ENCODE data around the gene USP38.

USP38 gene

DNA sequence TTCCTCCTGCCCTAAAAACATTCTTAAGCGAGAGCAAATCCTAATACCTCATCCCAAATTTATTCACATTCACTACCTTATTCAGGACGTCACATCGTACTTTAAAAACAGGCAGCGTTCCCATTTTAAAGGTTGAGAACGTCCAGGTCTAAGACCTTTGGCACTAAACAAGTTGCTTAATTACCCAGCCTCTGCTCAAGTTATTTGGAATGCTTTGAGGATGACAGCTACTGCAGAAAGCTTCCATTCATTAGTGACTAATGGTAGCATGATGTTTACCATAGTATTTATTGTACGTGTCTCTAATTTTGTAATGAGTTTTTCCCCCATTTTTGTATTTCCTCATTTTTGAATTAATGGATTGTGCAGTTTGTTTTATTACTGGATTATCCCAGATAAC is 1.5 kb downstream of the USP38 start:
- H3K9me3 ChIP-seq: no peaks in the 10 kb centered on the region
- H3K4me3 ChIP-seq: peak overlapping the region; percentile 87 to 96
- H3K36me3 ChIP-seq: peaks cover 0 to 7% (median 4%) of the 10 kb centered on the region in 3 donors
- intact Hi-C loops (cut with DNase I; ENCODE audit: low total_unique reads): no loop called here
- DNase-seq: no peak
- TF ChIP-seq CTCF (IDR thresholded peaks at IDR 0.05): no peak
- no peaks in the 10 kb centered on the region for H3K27me3 ChIP-seq
- H3K27ac ChIP-seq: peak overlapping the region; percentile 91 to 95
- H3K4me1 ChIP-seq: peaks cover 0 to 54% (median 12%) of the 10 kb centered on the region in 4 donors

GRCh38 chr4:143186649-143187048 is 1.9 kb downstream of the USP38 start:
- no peak for DNase-seq
- peak overlapping the region in 1 of 2 donors; percentile 95 for H3K27ac ChIP-seq
- H3K36me3 ChIP-seq: peaks cover 0 to 9% (median 4%) of the 10 kb centered on the region in 3 donors
- H3K4me3 ChIP-seq: peak overlapping the region; percentile 87 to 96
- H3K9me3 ChIP-seq: no peaks in the 10 kb centered on the region
- TF ChIP-seq CTCF (IDR thresholded peaks at IDR 0.05): no peak
- intact Hi-C loops (cut with DNase I; ENCODE audit: low total_unique reads): no loop called here
- peaks cover 0 to 54% (median 13%) of the 10 kb centered on the region in 4 donors for H3K4me1 ChIP-seq
- no peaks in the 10 kb centered on the region for H3K27me3 ChIP-seq

- intact Hi-C loops (cut with DNase I; ENCODE audit: low total_unique reads): no loop called here
- Histone ChIP-seq H3K9me3 (no peaks in the 10 kb centered on the region), H3K4me3 (peak overlapping the region; percentile 87 to 96), H3K36me3 (peaks cover 8 to 27% (median 13%) of the 10 kb centered on the region in 3 donors), H3K27me3 (no peaks in the 10 kb centered on the region), H3K27ac (no peak overlapping the region), H3K4me1 (peaks cover 0 to 43% (median 13%) of the 10 kb centered on the region in 4 donors)
- DNase-seq: no peak
- no peak for TF ChIP-seq CTCF (IDR thresholded peaks at IDR 0.05)
Measured at GRCh38 chr4:143188136-143189088, 3.7 kb downstream of the USP38 start.

- no peak overlapping the region for H3K4me3 ChIP-seq
- no peak overlapping the region for H3K27ac ChIP-seq
- no peaks in the 10 kb centered on the region for H3K27me3 ChIP-seq
- peaks cover 15 to 32% (median 18%) of the 10 kb centered on the region in 3 donors for H3K36me3 ChIP-seq
- intact Hi-C loops (cut with DNase I; ENCODE audit: low total_unique reads): no loop called here
- no peaks in the 10 kb centered on the region for H3K9me3 ChIP-seq
- no peak for DNase-seq
- peaks cover 0 to 37% (median 13%) of the 10 kb centered on the region in 4 donors for H3K4me1 ChIP-seq
- TF ChIP-seq CTCF (IDR thresholded peaks at IDR 0.05): no peak
Measured at GRCh38 chr4:143189528-143189927, 4.8 kb downstream of the USP38 start.

- peaks cover 57 to 81% (median 62%) of the 10 kb centered on the region in 3 donors for H3K36me3 ChIP-seq
- intact Hi-C loops (cut with DNase I; ENCODE audit: low total_unique reads): no loop called here
- TF ChIP-seq CTCF (IDR thresholded peaks at IDR 0.05): no peak
- H3K4me1 ChIP-seq: peaks cover 0 to 8% (median under 1%) of the 10 kb centered on the region in 4 donors
- no peaks in the 10 kb centered on the region for H3K9me3 ChIP-seq
- no peaks in the 10 kb centered on the region for H3K27me3 ChIP-seq
- no peak overlapping the region for H3K27ac ChIP-seq
- H3K4me3 ChIP-seq: no peak overlapping the region
- DNase-seq: no peak
Measured at GRCh38 chr4:143195581-143195980, 10.9 kb downstream of the USP38 start.
